Superior temporal gyrus (tissue), 1 donor: Measurements from ENCODE around the gene GRIK4.

ENCODE experiments used
- DNase-seq: peaks from one replicate; pipeline ENCODE4 v3.0.0-alpha.2; 2016; ENCODE audit errors: extremely low spot score

The GRIK4 gene

DNA sequence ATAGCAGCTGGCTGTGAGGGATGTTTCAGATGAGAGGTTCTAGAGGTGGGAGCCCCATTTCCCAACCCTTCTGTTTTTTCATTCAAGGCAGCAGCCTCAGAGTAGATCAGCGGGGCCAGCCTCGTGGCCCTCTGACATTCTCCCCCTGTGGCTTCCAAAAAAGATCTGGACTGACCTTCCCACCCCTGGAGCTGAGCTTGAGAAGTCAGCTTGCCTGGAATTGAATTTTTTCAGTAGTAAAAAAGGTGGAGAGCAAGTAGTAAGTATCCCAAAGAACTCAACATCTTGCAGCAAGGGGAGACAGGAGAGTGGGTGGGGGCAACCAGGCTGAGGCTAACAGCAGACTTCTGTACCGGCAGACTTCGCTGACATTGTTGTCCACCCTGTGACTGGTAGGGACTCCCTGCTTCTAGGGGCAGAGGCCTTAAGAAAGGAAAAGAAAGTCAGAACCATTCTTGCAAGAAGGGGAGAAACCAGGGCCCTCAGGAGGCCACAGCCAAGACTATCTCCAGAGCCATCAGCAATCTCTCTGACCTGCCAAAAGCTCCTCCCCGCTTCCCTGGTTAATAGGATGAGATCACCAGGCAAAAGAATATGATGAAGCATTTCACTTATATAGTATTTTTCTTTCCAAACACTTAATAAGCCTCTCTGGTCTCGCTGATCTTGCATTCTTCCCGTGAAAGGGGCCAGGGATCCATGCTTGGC, 2.0 kb upstream of the GRIK4 start:
- DNase-seq, result no peak

DNA sequence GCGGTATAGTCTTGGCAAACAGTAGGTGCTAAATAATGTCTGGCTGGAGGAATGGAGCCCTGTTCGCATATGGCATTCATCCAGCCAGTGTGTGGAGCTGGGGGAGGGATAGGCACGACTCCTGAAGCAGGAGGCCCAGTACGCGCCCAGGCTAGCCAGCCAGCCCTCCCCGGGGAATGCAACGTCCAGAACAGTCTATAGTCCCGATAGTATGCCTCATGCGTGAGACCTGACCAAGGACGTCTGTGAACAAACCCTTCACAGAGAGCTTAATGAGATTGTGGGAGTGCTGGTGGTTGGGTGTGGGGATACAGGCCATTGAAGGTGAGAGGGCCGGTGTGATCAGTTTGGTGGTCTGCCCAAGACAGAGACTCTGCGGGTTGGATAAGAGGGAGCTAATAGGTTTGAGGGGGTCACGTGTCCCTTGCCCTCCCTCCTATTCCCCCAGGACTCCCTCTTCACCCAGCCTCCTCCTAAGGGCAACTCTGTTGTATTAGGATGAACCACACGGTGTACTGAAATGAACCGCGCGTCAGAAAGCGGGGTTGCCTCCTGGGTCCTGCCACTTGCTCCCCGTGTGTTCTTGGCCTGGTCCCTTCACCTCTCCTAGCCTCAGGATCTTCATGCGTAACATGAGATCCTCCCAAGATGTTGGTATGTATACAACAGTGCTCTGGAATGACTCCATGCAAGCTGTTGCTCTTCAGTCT, 987 bp upstream of the GRIK4 start:
- no peak for DNase-seq

DNA sequence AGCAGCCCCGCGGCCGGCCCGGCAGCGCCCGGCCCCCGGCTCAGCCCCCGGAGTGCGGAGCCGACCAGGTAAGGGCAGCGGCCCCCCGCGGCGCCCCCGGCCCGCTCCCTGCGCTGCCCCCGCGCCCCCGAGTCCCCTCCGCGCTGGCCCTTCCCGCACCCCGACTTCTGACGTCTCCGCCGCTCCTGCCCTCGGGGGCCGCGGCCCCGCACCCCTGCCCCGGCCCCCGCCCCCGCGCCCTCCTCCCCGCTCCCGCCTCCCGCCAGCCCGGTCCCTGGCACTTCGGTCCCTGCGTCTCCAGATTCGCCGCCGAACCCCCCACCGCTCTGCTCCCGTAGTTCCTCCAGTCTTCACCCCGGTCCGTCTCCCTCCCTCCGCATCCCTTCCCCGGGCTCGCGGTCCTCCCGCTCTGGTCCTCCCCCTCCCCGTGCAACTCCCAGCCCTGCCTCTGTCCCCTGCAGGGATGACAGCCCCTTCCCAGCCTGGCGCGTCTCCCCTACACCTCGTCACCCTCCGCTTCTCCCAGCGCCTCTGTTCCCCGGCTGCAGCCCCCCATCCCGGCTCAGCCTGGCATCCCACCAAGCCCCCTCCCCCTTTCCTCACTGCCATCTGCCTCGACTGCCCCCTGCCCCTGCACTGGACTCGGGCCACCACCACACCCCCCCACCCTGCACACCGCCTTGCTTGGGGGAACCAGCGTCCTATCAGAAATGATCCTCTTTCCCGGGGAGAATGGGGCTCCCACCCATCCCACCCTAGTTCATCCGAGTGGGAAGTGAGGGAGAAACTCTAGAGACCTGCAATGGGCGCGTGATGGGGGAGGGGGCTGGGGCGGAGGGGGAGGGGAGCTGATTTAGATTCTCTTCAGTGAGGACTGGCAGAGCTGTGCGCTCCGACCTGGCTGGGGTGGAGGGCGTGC, 531 bp downstream of the GRIK4 start:
- no peak for DNase-seq

DNA sequence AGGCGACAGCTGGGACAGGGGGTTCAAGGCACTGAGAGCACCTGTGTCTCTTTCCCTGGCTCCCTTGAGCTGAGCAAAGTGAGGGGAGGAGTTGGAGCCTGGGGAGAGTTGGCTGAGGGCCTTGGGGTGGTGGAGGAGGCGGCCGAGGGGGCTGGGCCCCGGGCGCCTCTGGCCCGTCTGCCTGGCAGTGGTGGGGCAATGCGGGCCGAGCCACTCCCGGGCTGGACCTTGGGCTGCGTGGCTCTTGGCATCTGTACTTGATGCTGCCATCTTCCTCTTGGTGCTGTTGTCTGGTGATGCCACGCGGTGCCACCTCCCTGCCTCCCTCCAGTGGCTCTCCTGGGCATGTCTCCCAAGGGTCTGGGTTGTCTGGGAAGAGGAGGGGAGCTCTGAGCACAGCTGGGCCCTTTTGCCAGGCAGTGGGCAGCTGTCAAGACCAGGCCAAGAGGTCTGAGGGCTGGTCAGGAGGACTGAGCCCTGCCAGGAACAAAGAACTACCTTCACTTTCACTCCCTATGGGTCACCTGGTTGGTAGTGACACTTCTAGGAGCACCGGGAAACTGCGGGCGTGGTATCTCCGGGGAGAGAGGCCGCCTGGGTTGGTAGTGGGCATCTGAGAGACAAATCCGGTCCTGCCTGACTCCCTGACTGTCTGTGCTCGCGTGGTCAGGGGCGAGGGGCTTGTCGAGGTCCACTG, 1.3 kb downstream of the GRIK4 start:
- no peak for DNase-seq

DNA sequence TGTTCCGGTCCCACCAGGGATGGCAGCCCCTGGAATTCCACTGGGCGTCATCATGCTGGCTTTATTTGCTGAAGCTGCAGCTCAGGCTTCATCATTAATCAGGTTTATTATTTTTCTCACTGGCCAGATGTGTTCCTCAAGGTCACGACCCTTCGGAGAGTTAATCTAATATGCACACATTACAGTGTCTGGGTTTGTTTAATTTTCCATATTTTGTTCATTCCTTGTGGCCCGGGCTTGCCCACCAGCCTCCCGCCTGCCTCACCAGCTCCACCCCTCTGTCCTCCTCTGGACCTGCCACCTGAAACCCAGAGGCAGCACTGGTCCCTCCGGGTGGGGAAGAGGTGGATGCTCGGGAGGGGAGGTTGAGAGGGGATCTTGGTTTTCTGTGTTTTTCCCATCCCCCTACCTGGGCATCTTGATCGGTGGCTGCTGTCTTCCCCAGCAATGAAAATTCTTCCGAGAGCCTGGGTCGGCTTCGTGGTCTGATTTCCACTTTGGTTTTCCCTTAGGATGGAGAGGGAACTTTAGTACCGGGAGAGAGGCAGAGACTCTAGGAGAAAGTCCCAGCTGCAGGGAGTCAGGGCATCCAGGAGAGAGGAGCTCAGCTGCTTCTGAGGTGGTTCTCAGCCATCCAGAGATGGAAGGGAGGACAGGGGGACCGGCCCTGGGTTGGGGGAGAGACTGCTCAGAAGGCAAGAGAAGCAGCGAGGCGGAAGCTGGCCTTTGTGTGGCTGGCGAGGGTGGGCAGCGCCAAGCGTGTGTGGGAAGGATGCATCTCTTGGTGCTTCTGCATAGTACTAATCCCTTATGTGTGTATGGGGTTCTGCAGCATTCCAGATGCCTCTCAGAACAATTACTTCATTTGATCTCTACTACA, 2.1 kb downstream of the GRIK4 start:
- no peak for DNase-seq

DNA sequence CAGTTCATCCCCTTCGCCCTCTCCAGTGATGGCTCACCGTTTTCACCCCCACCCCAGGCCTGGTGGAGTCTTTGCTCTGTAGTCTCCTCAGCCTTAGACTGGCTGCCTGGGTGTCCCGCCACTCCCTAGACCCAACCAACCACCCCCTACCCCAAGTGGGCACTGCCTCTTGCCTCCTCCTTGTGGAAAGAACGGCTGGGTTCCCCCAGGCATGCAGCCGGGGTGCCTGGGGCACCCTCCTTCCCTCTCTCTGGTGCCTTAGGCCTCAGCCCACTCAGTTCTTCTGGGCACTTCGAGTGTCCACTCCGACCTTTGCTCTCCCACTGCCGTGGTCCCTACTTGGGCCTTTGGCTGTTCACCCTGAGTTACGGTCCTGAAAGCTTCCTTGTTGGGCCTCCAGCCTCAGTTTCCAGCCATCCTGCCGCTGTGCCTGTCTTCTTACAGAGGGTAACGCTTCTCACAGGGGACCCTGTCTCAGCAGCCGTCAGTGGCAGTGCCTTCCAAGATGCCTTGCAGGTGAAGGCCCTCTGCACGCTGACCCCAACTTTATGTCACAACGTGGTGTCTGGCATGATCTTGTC, 3.1 kb downstream of the GRIK4 start:
- no peak for DNase-seq

DNA sequence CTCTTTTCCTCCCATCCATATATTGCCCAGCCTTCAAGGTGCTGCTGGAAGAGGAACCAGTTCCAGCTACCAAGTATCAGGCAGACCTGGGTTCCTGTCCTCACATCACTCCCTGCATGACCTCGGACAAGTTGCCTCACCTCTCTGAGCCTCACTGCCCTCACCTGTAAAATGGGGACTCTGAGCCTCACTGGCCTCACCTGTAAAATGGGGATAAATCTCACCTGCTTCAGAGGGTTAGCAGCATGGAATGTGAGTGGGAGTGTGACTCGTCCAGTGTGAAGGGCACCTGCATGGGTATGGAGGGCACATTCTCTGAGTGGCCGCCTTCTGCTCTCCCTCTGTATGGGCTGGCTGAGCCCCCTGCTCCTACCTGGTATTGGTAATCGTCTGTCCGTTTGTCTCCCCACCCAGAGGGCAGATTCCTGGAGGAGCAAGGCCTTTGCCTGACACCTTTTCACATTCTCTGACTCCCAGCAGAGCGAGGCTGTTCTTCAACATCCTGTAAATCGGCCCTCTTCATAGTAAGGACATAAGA, 3.7 kb downstream of the GRIK4 start:
- no peak for DNase-seq

DNA sequence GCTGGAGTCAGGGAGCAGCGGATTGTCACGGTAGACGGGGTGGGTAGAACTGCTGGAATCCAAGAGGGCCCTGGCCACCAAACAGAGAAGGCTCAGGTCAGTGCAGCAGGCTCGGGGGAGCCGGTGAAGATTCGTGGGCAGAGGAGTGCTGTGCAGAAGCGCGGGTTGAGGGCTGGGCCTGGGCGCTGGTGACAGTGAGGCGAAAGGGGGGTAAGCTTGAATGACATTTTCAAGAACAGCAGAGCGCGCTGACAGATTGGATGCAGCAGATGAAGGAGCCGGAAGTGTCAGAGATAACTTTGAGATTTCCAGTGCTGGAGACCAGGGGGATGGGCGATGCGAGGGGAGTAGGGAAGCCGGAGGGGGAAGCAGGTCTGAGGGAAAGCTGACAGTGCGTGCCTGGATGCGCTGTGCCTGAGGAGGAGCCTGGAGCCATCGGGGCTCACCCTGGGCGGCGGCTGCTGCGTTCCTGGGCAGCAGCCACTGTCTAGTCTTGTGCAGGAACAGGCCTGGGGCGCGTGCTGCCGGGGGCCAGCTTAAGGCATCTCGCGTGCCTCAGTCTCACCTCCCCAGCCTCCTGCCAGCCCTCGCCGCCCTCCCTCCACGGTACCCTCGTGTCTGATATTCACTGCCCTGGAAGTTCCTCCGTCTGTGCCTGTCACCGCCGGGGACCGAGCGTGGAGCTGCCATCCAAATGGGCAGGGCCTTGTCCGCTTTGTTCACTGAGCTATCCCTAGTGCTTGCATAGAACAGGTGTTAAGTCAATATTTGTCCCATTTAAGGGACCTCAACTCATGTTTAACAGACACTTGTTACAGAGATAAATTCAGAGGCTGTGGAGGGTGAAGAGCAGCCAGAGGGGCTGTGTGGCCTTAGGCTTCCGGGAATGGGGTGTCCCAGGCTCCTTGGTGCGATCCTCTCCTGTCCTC, 5.2 kb downstream of the GRIK4 start:
- DNase-seq, result no peak

DNA sequence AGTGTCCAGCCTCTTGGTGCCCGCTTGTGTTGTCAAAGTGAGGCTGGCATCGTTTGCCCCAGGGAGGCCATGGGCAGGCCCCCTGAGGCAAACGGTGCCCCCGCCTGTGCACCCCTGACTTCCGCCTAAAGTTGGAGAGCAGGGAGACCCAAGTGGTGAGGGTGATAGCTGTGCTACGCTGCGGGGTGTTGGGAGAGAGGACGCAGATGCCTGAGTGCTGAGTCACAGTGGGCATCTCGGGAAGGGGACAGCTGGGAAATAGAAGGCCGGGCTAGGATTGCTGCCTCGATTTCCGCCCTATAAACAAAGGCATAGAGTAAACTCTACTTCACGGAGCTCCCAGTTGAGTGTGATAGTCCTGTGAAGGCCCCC, 5.8 kb downstream of the GRIK4 start:
- no peak for DNase-seq

DNA sequence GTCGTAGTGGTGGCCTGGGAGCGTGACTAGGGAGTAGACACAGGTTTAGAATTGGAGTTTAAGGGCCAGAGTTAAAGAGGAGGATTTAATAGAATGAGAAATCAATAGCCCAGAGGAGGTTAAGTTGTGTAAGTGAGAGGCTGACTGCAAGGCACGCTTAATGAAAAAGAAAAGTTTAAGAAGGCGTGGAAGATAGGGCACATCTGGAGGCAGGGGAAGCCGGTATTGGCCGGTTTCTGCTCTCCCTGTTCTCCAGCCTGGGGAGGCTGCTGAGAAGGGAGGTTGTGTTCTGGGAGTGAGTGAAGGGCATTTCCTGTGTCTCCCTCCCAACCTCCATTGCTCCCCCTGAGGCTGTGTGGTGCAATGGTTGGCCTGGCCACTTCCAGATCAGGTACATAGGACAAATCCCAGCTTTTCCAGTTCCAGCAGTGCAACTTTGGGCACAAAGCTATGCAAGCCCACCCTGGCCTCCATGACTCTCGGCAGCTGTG, 6.3 kb downstream of the GRIK4 start:
- no peak for DNase-seq

DNA sequence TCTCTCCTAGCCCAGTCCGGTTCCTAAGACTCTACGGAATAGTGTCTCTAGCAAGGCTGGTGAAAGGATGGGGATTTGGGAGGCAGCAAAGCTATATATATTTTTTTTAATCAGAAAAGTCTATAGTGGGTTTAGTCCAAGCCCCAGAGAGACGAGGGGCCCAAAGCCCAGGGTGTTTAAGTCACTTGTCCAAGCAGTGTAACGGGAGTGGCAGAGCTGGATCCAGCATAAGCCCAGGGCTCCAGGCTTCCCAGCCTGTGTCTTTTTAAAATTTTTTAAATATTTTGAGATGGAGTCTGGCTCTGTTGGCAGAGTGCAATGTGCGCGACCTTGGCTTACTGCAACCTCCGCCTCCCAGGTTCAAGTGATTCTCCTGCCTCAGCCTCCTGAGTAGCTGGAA, 6.8 kb downstream of the GRIK4 start:
- DNase-seq, result no peak

DNA sequence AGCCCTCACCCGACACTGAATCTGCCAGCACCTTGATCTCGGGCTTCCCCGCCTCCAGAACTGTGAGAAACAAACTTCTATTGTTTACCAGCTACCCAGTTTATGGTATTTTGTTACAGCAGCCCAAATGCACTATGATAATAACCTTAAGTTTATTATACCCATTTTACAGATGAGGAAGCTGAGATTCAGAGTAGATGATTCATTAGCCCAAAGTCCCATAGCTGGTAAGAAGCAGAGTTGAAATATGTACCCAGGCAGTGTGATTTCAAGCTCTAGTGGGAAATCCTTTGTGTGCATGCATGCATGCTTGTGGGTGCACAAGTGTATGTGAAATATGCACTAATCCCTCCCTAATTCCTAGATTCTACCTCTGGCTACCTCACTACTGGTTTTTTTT, 7.9 kb downstream of the GRIK4 start:
- no peak for DNase-seq

DNA sequence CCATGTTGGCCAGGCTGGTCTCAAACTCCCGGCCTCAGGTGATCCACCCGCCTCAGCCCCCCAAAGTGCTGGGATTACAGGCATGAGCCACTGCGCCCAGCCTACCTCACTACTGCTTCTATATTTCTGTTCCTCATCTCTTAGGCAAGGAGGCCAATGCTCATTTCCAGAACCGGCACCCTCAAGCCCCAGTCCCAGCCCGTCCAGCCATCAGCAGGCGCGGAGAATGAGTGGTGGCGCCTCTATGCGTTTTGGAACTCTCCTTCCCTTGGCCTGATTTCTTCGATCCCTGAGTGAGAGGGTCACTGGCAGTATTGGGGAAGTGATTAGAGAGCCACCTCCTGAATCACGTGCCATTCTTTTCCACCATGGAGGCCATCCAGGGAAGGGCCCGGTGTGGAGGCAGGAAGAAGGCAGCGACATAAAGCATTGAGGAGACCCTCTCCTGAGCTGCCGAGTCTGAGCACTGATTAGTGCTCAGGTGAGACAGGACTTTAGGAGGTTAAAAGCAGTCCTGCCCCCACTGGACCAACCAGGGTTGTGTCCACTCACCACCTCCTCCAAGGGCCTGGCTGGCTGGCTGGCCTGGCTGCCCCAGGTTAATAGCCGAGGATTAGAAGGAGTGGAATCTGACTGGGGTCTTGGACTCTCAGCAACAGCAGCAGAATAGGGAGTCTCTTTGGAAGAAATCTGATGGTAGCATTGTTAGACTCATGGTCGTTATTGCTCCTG, 8.7 kb downstream of the GRIK4 start:
- DNase-seq, result no peak

DNA sequence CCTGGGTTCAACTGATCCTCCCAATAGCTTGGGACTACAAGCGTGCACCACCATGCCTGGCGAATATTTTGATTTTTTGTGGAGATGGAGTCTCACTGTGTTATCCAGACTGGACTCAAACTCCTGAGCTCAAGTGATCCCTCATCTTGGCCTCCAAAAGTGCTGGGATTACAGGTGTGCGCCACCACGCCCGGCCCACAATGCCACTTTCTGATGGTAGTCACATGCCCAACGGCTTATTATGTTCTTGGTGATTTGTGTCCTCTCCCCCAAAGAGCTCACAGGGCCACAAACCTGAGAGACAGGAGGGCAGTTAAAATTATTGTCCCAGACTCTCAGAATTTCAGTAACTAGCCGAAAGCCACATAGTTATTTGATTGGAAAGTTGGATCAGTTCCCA, 9.6 kb downstream of the GRIK4 start:
- no peak for DNase-seq

DNA sequence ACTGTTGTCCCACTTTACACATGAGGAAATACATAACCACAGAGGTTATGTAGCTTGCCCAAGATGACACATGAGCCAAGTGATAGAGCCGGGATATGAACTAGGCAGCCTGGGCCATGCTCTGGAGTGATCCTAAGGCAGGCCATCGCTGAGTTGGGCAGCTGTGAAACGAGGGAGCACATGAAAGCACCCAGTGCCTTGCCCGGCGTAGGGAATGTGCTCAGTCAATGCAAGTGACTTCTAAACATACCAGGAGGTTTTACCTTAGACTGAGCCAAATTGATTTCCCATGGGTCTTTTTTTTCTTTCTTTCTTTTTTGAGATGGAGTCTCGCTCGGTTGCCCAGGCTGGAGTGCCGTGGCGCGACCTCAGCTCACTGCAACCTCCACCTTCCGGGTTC, 10.5 kb downstream of the GRIK4 start:
- DNase-seq, result no peak

DNA sequence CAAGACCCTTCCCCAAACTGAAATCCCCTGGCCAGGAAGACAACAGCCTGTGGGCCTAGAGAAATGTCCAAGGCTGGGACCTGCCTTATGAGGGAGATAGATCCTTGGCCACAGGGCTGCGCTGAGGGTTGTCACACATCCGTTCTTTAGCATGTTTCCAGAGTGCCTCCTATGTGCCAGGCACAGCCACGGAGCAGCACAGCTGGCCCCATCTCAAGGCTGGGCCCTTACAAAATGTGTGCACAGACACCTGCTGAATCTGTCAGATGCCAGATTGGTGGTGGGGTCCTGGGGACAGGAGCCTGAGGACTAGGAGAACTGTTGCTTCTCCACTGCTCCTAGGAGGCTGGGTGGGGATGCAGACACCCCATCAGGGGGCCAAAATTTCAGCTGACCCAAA, 11.2 kb downstream of the GRIK4 start:
- DNase-seq, result no peak

DNA sequence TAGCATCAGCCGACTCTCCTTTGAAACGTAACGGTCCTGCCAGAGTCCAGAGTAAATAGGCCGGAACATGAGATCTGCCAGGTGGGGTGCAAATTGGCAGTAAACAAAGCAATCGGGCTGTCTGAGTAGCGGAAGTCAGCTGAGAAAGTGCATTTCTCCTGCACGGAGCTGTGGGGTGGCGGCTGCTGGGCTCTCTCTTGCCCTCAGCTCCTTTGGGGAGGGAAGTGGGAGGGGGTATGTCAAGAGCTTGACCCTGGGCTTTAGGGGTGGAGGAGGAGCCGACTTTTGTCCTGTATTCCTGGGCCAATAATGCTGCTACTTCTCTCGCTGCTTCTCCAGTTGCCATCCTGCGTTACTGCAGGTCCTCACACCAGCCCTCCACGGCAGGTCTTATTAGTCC, 11.6 kb downstream of the GRIK4 start:
- no peak for DNase-seq

DNA sequence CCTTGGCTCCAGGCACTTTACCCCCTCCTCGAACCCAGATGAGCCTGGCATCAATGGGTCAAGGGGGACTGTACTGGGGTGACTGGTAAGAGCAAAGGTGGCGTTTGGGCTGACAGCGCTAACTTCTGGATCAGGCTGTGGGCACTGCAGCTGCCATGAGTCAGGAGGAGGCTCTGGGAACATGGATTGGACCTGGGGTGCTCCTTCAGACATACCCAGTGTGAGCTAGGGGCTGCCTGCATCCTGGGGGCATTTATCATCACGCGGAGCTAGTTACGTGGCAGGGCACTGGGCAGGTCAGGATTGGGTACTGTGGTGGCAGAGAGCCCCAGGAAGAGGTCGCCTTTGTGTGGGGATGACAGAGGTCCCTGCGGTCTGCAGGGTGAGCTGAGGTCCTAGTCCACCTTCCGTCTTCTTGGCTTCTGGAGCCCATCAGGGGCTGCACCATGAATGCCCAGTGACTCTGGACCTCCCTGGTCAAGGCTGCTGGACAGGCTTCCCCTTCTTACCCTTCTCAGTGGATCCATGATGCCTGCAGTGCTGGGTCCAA, 13.1 kb downstream of the GRIK4 start:
- no peak for DNase-seq
